Measurements from ENCODE around the gene CACNA2D4. TPM values are rescaled to one million over a fixed set of nuclear protein-coding genes. Genes with fewer than 3 reads are reported as not detected.

Gene CACNA2D4
- total and polyA plus RNA-seq, 4 donors = 1.5 to 12.6 (median 7.3) TPM

- 80% methylated on average over 3 of the region's 3 CpGs for WGBS, 2 donors
- H3K4me1 ChIP-seq (ENCODE audit: control insufficient read depth in 5 of 5, insufficient read depth in 5 of 5, low read length in 5 of 5) = no peaks in the 10 kb centered on the region
- no peak overlapping the region for H3K9ac ChIP-seq (ENCODE audit: insufficient read depth in 1 of 2, low read length in 2 of 2)
- TF ChIP-seq, protein P1, sequence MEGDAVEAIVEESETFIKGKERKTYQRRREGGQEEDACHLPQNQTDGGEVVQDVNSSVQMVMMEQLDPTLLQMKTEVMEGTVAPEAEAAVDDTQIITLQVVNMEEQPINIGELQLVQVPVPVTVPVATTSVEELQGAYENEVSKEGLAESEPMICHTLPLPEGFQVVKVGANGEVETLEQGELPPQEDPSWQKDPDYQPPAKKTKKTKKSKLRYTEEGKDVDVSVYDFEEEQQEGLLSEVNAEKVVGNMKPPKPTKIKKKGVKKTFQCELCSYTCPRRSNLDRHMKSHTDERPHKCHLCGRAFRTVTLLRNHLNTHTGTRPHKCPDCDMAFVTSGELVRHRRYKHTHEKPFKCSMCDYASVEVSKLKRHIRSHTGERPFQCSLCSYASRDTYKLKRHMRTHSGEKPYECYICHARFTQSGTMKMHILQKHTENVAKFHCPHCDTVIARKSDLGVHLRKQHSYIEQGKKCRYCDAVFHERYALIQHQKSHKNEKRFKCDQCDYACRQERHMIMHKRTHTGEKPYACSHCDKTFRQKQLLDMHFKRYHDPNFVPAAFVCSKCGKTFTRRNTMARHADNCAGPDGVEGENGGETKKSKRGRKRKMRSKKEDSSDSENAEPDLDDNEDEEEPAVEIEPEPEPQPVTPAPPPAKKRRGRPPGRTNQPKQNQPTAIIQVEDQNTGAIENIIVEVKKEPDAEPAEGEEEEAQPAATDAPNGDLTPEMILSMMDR (IDR thresholded peaks at IDR 0.05; ENCODE audit: control extremely low read depth, extremely low read depth) = no peak
- H3K36me3 ChIP-seq (ENCODE audit: control insufficient read depth in 4 of 4, insufficient read depth in 4 of 4, low read length in 4 of 4) = no peaks in the 10 kb centered on the region
- no peak for ATAC-seq (ENCODE audit: insufficient read depth, low FRiP score)
- no peaks in the 10 kb centered on the region for H3K9me3 ChIP-seq (ENCODE audit: control insufficient read depth in 4 of 4, insufficient read depth in 3 of 4, low read length in 3 of 4)
- H3K27ac ChIP-seq (ENCODE audit: low read depth in 1 of 2, low read length in 1 of 2) = no peak overlapping the region
- peak in 1 of 3 donors; percentile 3 for DNase-seq
- no peak overlapping the region for H3K4me3 ChIP-seq
- peaks cover 0 to 3% (median 0%) of the 10 kb centered on the region in 3 donors for H3K27me3 ChIP-seq (ENCODE audit: control insufficient read depth in 3 of 3, insufficient read depth in 3 of 3, low read length in 2 of 3)
Measured at GRCh38 chr12:1925684-1926006, 7.2 kb upstream of the CACNA2D4 start.

DNA sequence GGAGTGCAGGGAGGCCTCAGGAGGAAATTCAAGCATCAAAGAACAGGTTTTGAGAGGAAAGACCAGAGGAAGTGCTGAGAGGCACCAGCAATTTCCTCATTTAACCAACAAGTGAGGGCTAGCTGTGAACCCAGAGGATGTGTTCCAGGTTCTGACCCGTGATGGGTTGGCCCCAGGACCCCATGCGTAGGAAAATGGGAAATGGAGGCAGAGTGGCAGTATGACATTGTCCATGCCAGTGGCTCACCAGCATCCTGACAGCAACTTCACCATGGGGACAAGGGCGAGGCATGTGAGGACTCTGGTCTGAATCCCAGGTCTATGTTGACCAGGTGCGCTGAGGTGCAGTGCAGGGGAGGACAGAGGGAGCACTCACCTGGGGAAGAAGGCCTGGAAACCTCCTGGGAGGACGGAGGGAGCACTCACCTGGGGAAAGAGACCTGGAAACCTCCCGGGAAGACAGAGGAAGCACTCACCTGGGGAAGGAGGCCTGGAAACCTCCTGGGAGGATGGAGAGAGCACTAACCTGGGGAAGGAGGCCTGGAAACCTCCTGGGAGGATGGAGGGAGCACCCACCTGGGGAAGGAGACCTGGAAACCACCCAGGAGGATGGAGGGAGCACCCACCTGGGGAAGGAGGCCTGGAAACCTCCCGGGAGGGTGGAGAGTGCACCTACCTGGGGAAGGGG lies 6.7 kb upstream of the CACNA2D4 start:
- peak in 1 of 3 donors; percentile 10 for DNase-seq
- Histone ChIP-seq H3K36me3 (ENCODE audit: control insufficient read depth in 4 of 4, insufficient read depth in 4 of 4, low read length in 4 of 4) (no peaks in the 10 kb centered on the region), H3K4me3 (no peak overlapping the region), H3K9ac (ENCODE audit: insufficient read depth in 1 of 2, low read length in 2 of 2) (no peak overlapping the region), H3K27ac (ENCODE audit: low read depth in 1 of 2, low read length in 1 of 2) (no peak overlapping the region), H3K27me3 (ENCODE audit: control insufficient read depth in 3 of 3, insufficient read depth in 3 of 3, low read length in 2 of 3) (peaks cover 0 to 3% (median 0%) of the 10 kb centered on the region in 3 donors), H3K4me1 (ENCODE audit: control insufficient read depth in 5 of 5, insufficient read depth in 5 of 5, low read length in 5 of 5) (no peaks in the 10 kb centered on the region), H3K9me3 (ENCODE audit: control insufficient read depth in 4 of 4, insufficient read depth in 3 of 4, low read length in 3 of 4) (no peaks in the 10 kb centered on the region)
- WGBS, 2 donors = 67 to 68% methylated on average over 7 of the region's 7 CpGs
- no peak for ATAC-seq (ENCODE audit: insufficient read depth, low FRiP score)
- TF ChIP-seq, protein P1 (IDR thresholded peaks at IDR 0.05; ENCODE audit: control extremely low read depth, extremely low read depth) = no peak

DNA sequence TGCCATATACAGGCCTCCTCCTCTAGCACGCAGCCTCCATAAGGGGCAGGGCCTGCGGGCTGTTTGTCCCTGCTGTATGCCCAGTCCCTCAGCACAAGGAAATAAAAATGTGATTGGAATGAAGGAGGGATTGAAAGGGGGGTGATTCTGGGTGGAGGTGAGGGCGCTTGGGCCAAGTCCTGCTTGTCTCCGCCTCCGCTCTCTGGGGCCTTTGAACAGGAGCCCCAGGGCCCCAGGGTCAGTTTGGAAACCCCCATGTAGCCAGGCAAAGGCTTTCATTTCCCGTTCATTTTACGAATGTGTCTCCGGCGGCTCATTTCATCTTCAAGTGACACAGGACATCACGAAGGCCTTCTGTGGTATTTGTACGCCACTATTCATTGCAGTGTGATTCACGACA lies 4.5 kb upstream of the CACNA2D4 start:
- no peak overlapping the region for H3K4me3 ChIP-seq
- H3K27ac ChIP-seq (ENCODE audit: low read depth in 1 of 2, low read length in 1 of 2) = no peak overlapping the region
- ATAC-seq (ENCODE audit: insufficient read depth, low FRiP score) (no peak), DNase-seq (no peak)
- H3K9me3 ChIP-seq (ENCODE audit: control insufficient read depth in 4 of 4, insufficient read depth in 3 of 4, low read length in 3 of 4) = no peaks in the 10 kb centered on the region
- TF ChIP-seq, protein P1 (IDR thresholded peaks at IDR 0.05; ENCODE audit: control extremely low read depth, extremely low read depth) = no peak
- H3K27me3 ChIP-seq (ENCODE audit: control insufficient read depth in 3 of 3, insufficient read depth in 3 of 3, low read length in 2 of 3) = peaks cover 0 to 3% (median 0%) of the 10 kb centered on the region in 3 donors
- no peaks in the 10 kb centered on the region for H3K36me3 ChIP-seq (ENCODE audit: control insufficient read depth in 4 of 4, insufficient read depth in 4 of 4, low read length in 4 of 4)
- H3K4me1 ChIP-seq (ENCODE audit: control insufficient read depth in 5 of 5, insufficient read depth in 5 of 5, low read length in 5 of 5) = peaks cover 0 to 10% (median 0%) of the 10 kb centered on the region in 5 donors
- 89 to 94% methylated on average over 12 of the region's 12 CpGs for WGBS, 2 donors
- no peak overlapping the region for H3K9ac ChIP-seq (ENCODE audit: insufficient read depth in 1 of 2, low read length in 2 of 2)
